HG03521 (cell line): ENCODE results near the gene SHC2.

Source experiments
- ATAC-seq: cut with Tn5 transposase; IDR thresholded peaks from one replicate; pipeline ENCODE4 v1.9.1; 2021; ENCODE audit warnings: mild to moderate bottlenecking, moderate library complexity; ENCODE audit not compliant: unreplicated experiment

Gene SHC2

DNA sequence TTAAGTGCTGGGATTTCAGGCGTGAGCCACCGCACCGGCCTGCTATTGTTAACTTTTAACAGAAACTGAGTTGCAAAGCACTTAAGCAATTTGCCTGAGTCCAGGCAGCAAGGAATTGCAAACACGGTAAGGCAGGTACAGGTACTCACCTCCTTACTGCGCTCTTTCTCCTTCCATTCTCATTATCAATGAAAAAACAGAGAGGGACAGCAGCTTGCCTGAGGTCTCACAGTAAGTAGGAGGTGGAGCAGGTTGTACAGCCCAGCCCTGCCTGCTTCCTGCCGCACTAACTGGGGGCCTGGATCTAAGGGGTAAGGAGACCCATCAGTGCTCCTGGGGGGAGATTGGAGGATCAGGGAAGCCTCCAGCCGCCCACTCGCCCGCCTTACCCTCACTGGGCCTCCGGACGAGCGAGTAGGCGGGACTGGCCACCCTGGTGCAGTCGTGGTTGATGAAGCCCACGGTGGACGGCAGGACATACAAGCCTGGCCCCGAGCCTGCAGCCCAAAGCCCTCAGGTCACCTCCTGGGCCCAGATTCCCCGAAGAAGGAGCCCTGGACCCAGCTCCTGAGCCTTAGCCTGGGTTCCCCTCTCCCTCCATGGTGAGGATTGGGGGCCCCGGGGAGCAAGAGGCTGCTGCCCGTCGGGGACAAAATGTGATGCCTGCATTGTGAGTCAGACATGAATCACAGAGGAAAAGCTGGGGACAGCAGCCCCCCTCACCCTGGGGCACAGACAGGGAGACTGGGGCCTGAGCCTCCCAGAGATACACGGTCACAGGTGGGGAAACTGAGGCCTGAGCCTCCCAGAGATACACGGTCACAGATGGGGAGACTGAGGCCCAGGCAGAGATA, 11.4 kb upstream of the SHC2 start:
- ATAC-seq: no peak

DNA sequence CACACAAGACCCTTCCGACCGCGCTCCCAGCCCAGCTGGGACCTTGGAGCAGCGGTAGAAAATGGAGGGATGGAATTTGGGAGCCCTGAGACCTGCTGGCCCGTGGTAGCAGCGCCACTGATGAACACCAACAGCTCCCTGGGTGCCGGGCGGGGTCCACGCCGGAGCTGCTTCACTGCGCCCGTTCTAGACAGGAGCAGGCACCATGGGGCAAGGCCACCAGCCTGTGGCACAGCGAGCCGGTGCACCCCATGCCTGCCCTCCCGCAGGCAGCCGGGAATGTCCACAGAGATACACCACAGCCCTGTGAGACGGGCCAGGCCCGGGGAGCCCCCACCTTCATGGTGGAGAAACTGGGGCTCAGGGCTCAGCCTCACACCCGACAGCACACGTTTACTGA, 9.9 kb upstream of the SHC2 start:
- ATAC-seq: no peak

DNA sequence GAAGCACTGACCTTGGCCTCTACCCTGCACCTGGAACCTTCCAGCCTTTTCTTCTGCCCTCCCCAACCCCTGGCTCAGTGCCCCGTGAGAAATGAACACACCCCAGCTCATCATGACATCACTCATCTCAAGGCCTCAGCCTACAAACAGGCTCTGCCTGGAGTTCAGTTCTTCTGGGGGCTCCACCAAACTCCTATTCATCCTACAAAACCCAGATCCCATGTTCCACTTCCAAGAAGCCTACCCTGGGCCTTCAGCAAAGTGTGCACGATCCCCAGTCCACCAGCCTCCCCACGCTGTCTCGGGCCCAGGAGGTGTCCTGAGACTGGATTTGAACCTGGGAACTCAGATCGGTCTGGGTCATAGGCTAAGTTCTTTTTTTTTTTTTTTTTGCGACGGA, 9.0 kb upstream of the SHC2 start:
- no peak for ATAC-seq

DNA sequence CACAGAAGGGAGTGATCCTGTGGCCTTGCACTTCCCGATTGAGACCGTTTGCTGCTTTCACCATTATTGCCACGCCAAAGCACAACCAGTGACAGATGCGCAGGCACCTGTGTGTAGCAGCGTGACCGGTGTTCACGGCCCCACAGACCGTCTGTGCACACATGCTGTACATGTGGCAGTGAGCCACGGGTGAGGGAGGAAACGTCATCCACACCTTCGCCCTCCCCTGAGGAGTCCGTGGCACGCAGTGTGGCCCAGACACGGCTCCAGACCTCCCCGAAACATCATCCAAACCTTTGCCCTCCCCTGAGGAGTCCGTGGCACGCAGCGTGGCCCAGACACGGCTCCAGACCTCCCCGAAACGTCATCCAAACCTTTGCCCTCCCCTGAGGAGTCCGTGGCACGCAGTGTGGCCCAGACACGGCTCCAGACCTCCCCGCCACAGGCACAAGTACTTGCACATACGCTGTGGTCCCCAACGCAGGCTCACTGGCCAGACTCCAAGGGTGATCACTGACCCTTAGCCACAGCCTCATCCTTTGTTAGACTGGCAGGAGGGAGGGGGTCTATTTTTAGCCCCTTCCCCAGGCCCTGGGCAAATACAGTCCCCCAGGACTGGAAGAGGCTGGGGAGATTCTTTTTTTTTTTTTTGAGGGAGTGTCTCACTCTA, 7.9 kb upstream of the SHC2 start:
- no peak for ATAC-seq

DNA sequence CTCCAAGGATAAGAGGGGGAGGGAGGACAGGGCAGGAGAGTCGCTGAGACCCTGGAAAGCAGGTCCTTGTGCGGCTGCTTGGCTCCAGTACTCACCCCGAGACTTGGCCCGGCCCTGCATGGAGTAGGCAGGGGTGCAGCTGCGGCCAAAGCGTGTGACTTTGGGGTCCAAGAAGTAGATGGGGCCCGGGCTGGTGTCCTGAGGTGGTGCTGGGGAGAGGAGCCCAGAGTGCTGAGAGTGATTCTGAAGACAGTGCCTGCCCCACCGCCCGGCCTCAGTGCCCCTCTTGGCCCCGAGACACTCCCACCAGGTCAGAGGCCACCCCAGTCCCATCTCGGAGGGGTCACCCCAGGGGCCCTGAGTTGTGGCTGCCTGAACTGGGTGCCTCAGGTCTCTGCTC, 6.7 kb upstream of the SHC2 start:
- no peak for ATAC-seq

DNA sequence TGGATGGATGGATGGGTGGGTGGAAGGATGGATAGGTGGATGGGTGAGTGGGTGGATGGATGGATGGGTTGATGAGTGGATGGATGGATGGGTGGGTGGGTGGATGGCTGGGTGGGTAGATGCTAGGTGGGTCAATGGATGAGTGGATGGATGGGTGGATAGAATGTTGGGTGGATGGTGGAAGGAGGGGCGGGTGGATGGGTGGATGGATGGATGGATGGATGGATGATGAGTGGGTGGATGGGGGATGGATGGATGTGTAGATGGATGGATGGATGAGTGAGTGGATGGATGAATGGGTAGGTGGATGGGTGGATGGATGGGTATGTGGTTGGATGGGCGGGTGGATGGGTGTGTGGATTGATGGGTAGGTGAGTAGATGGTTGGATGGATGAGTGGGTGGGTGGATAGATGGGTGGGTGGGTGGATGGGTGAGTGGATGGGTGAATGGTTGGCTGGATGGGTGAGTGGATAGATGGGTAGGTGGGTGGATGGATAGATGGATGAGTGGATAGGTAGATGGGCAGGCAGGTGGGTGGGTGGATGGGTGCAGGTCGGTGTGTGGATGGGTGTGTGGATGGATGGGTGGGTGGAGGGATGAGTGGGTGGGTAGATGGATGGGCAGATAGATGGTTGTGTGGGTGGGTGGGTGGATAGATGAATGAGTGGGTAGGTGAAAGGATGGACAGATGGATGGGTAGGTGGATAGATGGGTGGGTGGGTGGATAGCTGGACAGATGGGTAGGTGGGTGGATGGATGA, 4.4 kb upstream of the SHC2 start:
- ATAC-seq: no peak

DNA sequence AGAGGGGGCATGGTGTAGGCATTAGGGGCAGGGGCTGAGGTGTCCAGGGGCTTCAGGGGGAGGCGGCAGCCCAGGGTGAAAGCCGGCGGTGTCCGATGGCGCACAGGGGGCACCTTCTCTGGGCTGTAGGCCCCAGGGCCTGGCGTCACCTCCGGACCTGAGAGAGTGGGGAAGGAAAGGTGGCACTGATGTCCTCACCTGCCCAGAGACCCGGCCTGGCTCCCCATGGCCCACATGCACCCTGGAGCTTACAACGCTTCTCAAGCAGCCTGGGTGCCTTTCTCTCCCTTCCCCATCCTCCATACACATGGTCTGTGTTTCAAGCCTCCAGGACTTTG, 3.3 kb upstream of the SHC2 start:
- no peak for ATAC-seq

DNA sequence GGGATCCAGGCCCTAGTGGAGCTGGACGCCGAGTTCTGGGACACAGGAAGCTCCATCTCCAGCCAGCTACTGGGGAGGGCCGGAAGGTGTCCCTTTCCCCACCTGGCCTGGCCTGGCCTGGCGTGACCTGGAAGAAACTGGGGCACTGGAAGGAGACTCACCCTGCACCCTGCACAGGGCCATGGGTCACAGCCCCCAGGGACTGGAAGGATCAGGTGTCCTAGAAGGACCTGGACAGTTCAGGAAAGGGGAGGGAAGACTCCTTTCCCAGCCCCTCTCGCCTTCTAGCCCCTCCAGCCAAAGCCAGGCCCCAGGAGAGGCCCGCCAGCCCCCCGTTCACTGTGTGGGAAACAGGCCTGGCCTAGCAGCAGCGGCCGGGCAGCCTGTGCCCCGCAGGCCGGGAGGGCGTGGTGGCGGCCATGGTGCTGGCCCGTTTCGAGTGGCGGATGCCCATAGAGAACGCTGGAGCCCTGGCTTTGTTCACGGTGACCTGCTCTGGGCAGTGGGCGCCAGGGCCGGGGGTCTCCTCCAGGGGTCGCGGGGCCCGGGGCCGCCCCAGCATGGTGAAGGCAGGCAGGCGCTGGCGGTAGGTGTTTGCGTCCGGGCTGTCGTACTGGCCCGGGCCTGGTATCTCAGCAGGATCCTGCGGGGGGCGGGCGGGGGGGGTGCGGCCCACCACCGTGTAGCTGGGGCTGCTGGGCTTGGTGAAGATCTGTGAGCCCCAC, 2.8 kb upstream of the SHC2 start:
- no peak for ATAC-seq

DNA sequence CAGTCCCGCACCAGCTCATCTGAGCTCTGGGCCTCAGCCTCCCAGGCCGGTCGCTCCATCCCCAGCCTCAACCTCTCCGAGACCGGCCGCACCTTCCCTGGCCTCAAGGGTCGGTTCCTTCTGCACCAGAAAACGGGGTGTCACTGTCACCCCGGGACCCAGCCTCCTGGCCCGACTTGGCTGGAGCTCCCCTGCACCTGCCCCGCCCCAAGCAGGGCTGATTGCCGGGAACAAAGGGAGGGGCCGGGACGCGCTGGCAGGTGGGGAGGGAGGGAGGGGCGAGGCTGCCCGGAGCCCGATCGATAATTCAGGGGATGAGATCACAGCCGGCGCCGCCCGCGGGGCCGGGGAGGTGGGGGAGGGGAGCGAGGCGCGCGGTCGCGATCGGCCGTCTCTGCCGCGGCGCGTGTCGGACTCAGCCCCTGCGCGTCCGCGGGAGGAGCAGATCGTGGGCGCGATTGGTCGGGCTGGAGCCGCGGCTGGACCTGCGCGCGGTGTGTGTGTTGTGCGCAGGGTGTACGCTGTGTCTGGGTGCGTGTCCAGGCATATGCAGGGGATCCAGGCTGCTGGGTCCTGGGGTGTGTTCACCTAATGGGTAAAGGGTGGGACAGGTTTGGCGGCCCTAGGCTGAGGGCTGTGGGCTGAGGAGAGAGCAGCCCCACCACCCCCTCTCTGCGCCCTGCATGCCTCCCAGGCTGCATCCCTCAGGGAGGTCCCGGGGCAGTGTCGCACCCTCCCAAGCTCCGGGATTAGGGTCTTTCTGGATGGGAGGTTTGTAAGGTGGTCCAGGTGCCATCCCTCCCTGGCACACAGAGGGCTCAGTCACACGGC, 1.1 kb upstream of the SHC2 start:
- ATAC-seq: no peak

DNA sequence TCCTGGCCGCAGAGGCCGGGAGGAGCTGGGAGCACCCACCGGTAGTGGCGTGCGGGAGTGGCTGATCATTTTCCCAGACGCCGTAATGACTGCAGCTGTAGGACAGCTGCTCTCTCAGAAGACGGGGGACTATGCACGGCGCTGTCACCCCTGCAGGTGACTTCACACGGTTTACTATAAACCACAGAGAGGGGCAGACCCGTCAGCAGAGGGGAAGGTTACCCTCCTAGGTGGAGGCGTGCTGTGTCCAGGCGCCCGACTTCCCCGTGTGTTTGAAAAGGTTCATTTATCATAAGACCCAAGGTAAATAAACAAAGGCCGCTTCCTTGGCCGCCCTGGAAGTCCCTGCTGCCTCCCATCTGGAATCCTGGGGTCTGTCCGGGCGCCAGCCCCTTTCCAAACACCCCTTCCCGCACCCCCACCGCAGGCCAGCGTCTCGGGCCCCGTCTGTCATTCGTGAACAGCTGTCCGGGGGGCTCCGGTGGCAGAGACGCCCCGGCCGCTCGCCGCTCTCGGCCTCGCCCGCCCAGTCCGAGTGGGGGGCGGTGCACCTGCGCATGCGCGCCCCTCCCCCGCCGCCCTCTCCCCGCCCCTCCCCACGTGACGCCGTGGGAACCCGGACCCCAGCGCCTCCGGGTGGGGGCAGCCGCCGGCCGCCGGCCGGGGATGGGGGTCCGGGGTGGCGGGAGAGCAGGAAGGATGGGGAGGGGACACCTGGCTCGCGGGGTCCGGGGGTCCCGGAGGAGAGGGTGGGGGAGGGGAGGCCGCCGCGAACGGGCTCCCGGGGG, 915 bp downstream of the SHC2 start:
- no peak for ATAC-seq

DNA sequence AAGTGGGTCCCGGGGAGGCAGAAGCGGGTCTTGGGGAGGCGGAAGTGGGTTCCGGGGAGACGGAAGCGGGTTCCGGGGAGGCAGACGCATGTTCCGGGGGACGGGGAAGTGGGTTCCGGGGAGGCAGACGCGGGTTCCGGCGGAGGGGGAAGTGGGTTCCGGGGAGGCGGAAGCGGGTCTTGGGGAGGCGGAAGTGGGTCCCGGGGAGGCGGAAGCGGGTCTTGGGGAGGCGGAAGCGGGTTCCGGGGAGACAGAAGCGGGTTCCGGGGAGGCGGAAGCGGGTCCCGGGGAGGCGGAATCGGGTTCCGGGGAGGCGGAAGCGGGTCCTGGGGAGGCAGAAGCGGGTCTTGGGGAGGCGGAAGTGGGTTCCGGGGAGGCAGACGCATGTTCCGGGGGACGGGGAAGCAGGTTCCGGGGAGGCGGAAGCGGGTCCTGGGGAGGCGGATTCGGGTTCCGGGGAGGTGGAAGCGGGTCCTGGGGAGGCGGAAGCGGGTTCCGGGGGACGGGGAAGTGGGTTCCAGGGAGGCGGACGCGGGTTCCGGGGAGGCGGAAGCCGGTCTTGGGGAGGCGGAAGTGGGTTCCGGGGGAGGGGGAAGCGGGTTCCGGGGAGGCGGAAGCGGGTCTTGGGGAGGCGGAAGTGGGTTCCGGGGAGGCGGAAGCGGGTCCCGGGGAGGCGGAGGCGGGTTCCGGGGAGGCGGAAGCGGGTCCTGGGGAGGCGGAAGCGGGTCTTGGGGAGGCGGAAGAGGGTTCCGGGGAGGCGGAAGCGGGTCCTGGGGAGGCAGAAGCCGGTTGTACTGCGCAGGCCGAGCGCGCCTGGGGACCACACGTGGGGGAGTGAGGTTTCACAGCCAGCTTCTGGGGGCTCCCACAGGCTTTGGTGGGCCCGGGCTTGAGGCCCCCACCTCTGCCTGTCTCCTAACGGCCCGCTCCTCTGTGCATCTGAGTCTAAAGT, 2.5 kb downstream of the SHC2 start:
- no peak for ATAC-seq

DNA sequence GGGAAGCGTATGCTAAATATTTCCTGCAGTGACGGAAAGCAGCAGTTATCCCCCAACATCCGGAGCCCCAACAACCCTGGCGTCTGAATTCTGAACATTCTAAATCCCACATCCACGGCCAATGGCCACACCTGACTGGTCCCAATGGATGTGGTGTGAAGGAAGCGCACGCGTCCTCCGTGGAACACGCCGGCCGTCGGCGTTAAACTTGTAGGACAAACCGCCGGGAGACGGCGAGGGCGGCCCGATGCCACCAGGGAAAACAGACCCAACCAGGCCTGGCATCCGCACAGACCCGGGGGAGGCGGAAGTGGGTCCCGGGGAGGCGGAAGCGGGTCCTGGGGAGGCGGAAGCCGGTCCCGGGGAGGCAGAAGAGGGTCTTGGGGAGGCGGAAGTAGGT, 3.2 kb downstream of the SHC2 start:
- ATAC-seq: no peak

DNA sequence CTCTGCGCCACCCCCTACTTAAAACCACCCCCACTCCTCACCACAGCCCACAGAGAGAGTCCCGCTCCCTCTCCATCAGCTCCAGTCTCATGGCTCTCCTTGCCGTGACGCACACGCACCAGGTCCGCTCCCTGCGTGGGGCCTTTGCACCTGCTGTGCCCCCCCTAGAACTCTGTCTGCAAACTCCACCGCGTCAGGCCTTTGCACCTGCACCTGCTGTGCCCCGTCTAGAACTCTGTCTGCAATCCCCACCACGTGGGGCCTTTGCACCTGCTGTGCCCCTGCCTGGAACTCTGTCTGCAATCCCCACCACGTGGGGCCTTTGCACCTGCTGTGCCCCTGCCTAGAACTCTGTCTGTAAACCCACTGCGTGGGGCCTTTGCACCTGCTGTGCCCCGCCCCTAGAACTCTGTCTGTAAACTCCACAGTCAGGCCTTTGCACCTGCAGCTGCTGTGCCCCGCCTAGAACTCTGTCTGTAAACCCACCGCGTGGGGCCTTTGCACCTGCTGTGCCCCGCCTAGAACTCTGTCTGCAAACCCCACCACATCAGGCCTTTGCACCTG, 4.2 kb downstream of the SHC2 start:
- no peak for ATAC-seq

DNA sequence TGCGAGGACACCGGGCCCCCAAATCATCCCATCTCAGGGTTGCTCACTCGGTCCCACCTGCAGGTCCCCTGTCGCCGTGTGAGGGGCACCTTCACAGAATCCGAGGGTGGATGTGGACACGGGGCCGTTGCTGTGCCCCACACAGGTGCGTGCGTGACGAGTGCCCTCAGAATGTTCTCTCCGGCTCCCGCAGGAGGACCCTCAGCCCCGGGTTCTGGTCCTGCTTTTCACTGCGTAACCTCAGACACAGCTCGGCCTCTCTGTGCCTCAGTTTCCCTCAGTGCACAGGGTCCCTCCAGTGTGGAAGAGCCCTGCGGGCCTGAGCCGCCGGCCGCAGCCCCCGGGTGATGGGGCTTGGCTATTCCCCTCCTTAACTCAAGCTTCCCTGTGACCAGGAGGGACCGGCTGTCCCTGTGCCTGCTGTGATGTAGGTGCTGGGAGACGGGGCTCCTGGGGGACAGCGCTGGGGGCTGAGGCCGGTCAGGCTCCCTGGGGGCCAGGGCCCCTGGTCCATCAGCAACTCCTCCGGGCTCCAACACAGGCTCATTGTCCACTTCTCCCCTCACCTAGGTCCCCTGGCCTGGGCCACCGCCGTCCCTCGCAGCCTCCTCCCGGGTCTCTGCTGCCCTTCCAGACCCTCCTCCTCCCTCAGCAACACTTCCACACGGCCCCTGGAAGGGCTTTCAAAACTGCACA, 4.8 kb downstream of the SHC2 start:
- no peak for ATAC-seq

DNA sequence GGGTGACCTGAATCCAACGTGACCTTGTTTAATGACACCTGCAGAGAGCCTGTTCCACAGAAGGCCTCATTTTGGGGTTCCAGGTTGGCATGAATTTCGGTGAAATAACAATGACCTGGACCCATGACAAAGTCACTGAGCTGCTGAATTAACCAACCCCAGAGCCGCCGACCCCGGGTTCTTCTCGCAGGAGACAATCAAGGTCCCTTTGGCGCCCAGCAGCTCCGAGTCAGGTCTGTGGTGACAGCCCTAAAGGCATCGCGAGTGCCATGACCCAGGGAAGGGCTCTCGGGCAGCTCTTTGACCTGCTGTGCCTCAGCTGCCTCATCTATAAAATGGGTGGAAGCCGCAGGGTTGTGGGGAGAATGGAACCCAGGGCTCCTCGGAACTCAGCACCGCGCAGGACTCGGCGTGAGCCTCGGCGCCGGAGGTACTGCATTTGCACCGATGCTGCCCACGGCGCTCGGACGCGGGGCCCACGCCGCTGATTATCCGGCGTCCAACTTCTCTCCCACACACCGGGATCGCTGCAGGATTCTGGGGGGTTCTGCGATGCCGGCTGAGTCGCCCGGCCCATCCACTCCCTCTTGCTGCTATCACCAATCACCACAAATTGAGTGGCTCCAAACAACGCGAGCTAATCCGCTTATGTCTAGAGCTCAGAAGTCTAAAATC, 5.7 kb downstream of the SHC2 start:
- no peak for ATAC-seq

DNA sequence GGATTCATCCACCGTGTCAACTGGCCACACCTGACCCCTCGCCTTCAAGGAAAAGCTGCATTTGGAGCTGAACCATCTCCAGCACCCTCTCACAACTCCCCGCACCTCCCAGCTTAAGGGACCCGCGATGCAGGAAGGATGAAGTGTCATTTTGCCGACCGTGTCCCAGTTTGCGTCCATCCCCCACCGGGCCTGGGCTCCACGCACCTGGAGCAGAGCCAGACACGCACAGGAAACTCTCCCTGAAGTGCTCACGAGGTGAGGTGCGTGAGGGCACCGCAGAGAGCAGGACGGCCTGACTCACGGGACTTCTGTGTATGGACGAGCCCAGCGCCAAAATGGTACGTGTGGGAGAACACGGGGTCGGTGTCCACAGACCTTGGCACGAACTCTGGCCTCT, 7.2 kb downstream of the SHC2 start:
- no peak for ATAC-seq

DNA sequence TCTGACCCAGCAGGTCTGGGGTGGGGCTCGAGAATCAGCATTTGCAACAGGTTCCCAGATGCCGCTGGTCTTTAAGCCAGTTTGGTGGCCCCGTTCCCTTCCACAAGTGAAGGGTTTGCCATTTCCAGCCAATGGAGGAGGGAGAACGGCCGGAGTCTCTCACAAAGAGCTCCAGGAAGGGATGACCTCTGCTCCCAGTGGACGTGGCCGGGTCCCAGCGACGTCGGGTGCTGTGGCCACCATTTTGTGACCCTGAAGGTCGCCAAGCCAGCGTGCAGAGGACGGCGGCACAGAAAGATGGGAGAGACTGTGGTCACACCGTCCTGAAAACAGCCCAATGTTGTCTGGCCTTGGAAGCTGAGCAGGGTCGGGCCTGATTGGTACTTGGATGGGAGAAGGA, 8.0 kb downstream of the SHC2 start:
- ATAC-seq: no peak
